ENCODE measurements around the gene AKR7A2.
"Not testable (repeated sequence)": the region's sequence is repeated elsewhere in the genome, so short reads cannot be mapped to it uniquely, and the experiment has no call there.

AKR7A2 gene

GRCh38 chr1:19324665-19324990, 12.7 kb upstream of the AKR7A2 start:
- no peak for DNase-seq

- DNase-seq = no peak
These were observed 12.2 kb upstream of the AKR7A2 start for GRCh38 chr1:19323987-19324664.

DNA sequence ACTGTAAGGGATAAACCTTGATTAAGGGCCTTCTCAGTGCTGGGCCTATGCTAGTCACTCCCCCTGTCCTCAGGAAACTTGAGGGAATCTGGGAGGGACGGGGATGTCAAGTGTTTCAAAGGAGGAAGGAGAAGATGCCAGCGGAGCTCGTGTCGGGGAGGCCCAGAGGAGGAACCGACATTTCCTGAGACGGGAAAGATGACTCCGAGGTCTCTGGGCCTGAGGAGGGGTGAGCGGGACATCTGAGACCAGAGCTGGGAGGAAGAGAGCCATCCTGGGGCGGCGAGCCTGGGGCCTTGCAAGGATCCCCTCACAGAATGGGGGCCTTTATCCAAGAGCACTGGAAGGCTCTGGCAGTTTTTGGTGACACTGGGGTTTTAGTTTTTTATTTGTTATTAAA, 10.5 kb upstream of the AKR7A2 start:
- DNase-seq = no peak

DNA sequence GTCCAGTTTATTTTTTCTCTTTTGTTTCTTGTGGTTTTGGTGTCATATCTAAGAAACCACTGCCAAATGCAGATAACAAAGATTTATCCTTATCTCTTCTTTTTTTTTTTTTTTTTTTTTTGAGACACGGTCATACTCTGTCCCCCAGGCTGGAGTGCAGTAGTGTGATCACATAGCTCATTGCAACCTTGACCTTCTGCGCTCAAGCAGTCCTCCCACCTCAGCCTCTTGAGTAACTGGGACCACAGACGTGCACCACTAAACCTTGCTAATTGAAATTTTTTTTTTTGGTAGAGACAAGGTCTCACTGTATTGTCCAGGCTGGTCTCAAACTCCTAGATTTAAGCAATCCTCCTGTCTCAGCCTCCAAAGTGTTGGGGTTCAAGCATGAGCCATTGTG, 9.1 kb upstream of the AKR7A2 start:
- DNase-seq = no peak

DNA sequence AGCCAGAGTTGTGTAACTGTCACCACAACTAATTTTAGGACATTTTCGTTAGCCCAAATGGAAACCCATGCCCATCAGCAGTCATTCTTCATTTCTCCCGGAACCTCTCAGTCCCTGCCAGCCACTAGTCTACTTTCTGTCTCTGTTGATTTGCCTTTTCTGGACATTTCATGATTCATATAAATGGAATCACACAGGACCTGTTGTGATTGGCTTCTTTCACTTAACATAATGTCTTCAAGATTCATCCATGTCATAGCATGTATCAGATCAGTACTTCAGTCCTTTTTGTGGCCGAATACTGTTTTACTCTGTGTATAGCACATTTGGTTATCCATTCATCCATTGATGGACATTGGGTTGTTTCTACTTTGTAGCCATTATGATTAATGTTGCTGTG, 7.3 kb upstream of the AKR7A2 start:
- DNase-seq = no peak

GRCh38 chr1:19317126-19317910, 5.4 kb upstream of the AKR7A2 start:
- no peak for DNase-seq

DNA sequence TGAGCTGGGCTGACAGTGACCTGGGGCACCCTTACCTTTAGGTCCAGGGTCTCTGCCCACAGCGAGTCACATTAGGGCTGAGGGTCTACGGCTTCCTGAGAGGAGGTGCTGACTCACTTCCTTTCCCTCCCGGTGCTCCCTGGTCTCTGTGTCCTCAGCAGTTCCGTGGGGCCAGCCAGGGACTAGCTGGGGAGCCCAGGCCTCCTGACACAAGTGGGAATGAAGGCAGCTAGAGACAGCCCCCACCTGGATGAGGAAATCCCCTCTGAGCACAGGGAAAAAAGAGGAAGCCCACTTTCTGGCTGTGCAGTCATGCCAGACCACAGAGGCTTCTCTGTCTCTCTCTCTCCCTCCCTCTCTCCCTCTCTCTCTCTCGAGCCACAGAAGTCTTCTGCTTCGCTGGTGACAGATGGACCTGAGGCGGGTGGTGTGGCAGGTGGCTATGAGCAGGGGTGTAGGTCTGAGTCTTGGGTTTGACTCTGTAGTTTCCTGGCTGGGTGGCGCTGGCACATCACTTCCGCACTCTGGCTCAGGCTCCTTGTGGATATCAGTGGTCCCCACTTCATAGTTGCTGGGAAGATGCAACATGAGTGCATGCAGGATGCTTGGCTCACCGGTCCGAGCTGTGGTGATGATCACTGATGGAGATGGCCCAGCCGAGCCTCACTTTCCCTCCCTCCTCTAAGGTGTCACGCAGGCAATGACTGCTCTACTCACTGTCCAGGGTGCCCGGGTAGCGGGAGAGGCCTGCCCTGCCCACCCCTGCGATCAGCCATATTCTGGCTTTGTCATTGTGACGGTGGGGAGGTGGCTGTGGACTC, 3.6 kb upstream of the AKR7A2 start:
- DNase-seq = no peak

GRCh38 chr1:19313961-19314882, 2.3 kb upstream of the AKR7A2 start:
- DNase-seq = no peak

DNA sequence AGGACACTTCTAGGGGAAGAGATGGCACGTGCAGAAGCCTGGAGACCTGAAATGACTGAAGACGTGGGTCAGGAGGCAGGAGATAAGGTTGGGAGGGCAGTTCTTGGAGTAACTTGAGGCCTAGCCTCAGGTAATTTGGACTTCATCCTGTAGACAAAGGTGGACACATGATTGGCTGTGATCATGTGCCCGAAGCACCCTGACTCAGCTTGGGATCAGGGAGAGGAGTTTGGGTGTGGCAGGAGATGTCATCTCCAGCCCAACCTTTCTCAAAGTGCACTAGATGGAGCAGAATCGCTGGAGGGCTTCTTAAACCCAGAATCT, 1.7 kb upstream of the AKR7A2 start:
- DNase-seq = no peak

DNA sequence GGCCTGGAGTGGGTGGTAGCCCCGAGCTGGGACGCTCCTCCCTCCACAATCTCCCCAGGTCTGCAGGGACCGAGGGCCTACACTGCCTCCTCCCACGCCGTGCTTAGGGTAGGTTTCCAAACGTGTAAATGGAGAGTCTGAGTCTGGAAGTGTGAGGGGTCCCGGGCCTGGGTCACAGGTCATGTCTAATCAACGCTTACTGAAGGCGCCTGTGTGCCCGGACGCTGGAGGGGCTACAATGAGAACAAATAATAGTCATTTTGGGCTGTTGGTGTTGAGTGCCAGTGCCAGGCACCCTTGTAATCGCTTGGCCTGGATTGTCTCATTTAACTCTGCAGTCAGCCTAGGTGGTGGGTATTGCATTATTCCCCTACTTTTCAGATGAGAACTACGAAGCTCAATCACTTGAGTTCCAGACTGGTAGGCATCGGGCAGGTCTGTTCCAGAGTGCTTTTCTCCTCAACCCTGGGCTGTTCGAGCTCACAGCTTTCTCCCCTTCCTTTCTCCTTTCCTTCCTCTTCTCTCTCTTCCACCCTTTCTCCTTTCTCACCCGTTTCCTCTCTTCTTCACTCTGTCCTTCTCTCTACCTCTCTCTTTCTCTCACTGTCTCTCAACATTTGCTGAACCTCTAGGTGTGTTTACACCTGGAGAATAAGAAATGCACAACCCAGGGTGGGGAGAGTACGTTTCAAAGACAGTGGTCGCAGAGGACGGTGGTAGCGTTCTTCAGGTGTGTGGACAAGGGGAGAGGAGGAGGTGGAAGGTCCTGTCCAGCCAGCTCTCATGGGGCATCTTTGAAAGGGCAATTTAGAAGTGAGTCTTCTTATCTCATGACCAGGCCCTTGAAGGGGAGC, 1.1 kb upstream of the AKR7A2 start:
- DNase-seq = no peak

DNA sequence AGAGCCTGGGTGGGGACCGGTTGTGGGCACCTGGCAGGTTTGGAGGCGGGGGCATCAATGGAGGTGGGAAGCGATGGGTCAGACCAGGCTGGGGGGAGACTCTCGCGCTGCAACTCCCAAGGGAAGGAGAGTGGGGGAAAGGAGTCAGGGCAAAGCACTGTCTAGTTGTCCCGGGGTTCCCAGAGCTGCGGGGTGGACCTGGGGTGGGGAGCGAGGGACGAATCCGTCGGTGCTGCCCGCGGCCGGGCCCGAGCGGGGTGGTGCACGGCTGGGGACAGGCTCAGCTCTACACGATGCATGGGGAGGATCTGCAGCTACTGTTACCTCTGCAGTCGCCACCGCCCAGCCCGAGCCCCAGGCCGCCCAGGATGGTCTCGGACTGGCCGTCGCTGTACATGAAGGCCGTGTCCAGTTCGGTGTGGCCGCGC, 427 bp downstream of the AKR7A2 start:
- DNase-seq = peak; percentile 15

GRCh38 chr1:19310720-19311502, 1.0 kb downstream of the AKR7A2 start:
- DNase-seq = no peak

DNA sequence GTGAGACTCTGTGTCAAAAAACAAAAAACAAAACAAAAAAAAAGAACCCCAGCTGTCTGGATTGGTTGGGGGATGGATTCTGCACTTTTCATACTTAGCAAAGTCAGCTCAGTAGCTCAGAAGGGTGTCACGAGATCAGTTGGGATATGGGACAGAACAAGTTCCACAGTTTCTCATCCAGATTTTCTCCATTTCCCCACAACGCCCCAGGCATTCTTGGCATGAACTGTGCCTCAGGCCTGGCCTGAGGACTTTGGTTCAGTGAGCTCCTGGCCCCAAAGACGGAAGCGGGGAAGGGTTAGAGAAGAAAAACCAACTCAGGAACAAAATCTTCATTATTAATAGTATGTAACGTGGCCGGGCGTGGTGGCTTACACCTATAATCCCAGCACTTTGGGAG, 1.9 kb downstream of the AKR7A2 start:
- no peak for DNase-seq

DNA sequence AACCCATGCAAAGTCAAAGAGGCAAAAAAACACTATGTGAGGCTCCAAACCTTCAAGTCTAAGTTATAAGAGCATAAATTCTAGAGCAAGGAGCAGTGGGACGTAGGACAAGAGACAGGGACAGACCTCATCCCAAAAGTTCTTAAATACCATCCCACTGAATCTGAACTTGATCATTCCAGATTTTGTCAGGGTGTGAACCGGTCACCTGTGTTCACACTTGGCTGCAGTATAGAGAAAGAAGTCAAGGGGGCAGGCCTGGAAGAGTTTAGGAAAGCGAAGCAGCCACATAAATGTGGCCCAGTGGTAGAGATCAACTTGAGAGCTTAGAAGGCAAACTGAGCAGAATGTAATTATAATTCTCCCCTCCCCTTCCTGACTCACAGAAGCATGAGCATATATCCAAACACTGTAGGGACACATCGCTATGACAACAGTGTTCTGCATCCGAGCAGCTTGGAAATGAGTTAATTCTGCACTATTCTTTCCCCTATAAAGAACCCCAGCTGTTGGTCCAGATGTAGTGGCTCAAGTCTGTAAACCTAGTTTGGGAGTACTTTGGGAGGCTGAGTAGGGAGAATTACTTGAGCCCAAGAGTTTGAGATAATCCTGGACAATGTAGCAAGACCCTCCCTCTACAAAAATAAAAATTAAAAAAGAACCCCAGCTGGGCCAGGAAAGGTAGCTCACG, 2.7 kb downstream of the AKR7A2 start:
- DNase-seq = no peak

- no peak for DNase-seq
These were observed 3.4 kb downstream of the AKR7A2 start for GRCh38 chr1:19308509-19308907.

DNA sequence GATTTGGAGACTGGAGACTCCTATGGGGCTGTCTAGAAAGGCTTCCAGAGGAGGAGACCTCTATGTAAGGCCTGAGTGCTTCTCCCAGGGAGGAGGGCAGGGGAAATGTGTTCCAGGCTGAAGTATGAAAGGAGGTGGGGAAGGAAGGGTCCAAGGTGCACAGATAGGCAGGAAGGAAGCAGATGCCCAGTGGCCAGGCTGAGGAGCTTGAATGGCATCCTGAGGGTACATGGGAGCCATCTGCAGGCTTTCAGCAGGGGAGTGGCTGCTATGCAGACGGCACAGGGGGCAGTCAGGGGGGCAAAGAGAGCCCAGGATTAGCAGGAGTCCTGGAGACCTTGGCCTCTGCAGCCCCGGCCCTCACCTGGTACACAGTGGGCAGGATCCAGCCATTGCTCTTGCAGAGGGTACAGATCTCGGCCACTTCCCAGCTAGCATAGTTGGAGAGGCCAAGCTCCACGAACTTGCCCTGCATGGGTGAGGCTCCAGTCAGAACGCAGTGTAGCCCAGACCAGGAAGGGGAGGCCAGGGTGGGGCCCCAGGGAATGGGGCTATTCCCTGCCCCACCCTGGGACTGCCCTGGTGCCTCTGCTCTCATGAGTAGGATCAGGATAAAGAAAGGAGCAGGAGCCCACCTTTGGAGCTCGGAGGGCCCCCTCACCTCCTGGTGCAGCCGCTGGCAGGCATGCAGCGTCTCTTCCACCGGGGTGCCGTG, 4.0 kb downstream of the AKR7A2 start:
- DNase-seq = no peak

DNA sequence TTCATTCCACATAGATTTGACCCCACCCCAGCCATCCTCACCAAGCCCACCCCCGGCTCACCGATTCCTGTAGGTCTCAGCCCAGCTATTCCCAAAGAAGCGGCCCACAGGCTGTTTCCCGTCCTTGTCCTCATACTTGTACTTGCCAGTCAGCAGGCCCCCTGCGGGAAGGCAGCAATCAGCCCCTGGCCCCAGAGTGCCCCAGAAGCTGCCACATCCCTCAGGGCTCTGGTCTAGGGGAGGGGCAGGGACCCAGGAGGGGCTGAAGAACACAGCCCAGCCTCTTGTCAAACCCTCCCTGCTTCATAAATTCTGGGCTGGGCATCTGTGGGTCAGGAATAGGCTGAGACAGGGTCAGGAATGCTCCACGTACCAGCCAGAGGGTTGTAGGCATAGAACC, 5.0 kb downstream of the AKR7A2 start:
- no peak for DNase-seq

DNA sequence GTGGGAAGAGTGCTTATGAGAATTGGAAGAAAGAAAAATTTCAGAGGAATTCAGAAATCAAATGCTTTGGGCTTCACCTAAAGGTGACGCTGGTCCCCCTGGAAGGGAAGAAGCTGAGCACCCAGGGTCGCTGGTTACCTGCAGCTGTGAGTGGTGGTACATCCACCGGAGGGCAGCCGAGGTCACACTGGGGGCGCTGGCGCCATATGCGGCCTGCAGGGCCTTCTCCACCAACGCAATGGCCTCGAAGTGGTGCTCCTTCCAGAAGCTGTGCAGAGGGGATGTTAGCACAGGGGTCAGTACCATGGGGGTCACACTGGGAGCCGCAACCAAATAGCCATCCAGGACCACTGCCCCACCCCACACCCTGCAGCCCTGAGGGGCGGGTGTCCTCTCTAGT, 6.1 kb downstream of the AKR7A2 start:
- no peak for DNase-seq

GRCh38 chr1:19304081-19304480, 7.9 kb downstream of the AKR7A2 start:
- not testable (repeated sequence) for DNase-seq

DNA sequence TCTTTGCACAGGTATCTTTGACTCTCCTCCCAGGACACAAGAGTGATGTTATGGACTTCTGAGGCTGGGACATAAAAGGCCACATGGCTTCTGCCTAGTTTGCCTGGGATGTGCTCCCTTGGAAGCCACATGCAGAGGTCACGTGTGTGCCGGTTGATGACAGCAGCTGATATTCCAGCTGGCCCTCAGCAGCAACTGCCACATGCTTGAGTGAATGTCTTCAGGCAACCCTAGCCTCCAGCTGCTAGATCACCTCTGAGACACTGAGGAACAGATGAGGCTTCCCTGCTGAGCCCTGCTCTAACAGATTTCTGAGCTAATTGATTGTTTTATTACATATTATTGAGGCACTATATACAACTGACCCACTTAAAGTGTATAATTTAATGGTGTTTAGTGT, 11.7 kb downstream of the AKR7A2 start:
- no peak for DNase-seq
